Activated naive CD8-positive, alpha-beta T cell treated with anti-CD3 and anti-CD28 coated beads, Interleukin-2, amount 50 U/mL, for 24 hours (primary cell): ENCODE data around the gene PCDHGA1.

Experiments used
- ATAC-seq: fragments of 150-1000 bp; cut with Tn5 transposase; one replicate; pipeline ENCODE4 v1.10.0; 2021
- DNase-seq: peaks from one replicate; pipeline ENCODE4 v3.0.0; 2021
- H3K27ac Mint-ChIP-seq: one replicate; pipeline ENCODE4 v1.8.0; 2021; ENCODE audit warnings: mild to moderate bottlenecking, mixed read lengths
- H3K27me3 Mint-ChIP-seq: one replicate; pipeline ENCODE4 v1.8.0; 2021; ENCODE audit warnings: mixed read lengths
- H3K36me3 Mint-ChIP-seq: one replicate; pipeline ENCODE4 v1.8.0; 2021; ENCODE audit warnings: low read depth, mixed read lengths
- H3K4me1 Mint-ChIP-seq: one replicate; pipeline ENCODE4 v1.8.0; 2021; ENCODE audit warnings: mixed read lengths
- H3K4me3 Mint-ChIP-seq: one replicate; pipeline ENCODE4 v1.8.0; 2021; ENCODE audit warnings: mild to moderate bottlenecking, moderate library complexity, mixed read lengths
- H3K9me3 Mint-ChIP-seq: one replicate; pipeline ENCODE4 v1.8.0; 2021; ENCODE audit warnings: mixed read lengths

The PCDHGA1 gene

DNA sequence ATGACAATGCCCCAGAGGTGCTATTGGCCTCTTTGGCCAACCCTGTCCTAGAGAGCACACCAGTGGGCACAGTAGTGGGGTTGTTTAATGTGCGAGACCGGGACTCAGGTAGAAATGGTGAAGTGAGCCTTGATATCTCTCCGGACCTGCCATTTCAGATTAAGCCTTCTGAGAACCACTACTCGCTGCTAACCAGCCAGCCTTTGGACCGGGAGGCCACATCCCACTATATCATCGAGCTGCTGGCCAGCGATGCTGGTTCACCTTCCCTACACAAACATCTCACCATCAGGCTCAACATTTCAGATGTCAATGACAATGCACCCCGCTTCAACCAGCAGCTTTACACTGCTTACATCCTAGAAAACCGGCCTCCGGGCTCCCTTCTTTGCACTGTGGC, 160.0 kb downstream of the PCDHGA1 start:
- no peak for DNase-seq
- peaks cover 84% of the 10 kb centered on the region for H3K27me3 Mint-ChIP-seq
- H3K4me1 Mint-ChIP-seq: peaks cover 5% of the 10 kb centered on the region
- no peak for ATAC-seq
- H3K9me3 Mint-ChIP-seq: no peaks in the 10 kb centered on the region
- no peak overlapping the region for H3K27ac Mint-ChIP-seq
- no peaks in the 10 kb centered on the region for H3K36me3 Mint-ChIP-seq
- H3K4me3 Mint-ChIP-seq: no peak overlapping the region

DNA sequence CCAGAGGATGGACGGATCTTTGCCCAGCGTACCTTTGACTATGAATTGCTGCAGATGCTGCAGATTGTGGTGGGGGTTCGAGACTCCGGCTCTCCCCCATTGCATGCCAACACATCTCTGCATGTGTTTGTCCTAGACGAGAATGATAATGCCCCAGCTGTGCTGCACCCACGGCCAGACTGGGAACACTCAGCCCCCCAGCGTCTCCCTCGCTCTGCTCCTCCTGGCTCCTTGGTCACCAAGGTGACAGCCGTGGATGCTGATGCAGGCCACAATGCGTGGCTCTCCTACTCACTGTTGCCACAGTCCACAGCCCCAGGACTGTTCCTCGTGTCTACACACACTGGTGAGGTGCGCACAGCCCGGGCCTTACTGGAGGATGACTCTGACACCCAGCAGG, 160.5 kb downstream of the PCDHGA1 start:
- peaks cover 84% of the 10 kb centered on the region for H3K27me3 Mint-ChIP-seq
- H3K27ac Mint-ChIP-seq: no peak overlapping the region
- H3K4me3 Mint-ChIP-seq: no peak overlapping the region
- H3K4me1 Mint-ChIP-seq: peaks cover 9% of the 10 kb centered on the region
- no peaks in the 10 kb centered on the region for H3K9me3 Mint-ChIP-seq
- no peak for ATAC-seq
- H3K36me3 Mint-ChIP-seq: no peaks in the 10 kb centered on the region
- no peak for DNase-seq

DNA sequence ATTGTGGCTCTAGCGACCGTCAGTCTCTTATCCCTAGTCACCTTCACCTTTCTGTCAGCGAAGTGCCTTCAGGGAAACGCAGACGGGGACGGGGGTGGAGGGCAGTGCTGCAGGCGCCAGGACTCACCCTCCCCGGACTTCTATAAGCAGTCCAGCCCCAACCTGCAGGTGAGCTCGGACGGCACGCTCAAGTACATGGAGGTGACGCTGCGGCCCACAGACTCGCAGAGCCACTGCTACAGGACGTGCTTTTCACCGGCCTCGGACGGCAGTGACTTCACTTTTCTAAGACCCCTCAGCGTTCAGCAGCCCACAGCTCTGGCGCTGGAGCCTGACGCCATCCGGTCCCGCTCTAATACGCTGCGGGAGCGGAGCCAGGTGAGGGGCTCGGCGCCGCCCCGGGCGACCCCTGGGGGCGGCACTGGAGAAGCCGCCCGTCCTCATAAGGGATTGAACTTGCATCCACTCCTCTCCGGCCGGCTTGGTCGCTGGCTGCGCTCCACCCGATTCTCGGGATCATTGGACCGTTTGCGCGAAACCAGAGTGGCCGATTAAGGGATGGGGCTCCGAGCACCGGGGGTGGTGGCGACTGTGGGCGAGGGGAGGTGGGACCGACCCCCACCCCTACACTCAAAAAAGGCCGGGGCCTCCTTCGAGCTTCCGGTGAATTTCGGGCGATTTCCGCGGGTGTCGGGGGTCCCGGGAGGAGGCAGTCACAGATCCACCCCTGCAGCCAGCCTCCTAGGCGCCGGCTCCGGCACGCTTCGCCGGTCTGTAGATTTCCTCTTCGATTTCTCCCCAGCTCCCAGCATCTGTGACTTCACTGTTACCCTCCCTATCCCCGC, 161.2 kb downstream of the PCDHGA1 start:
- Mint-ChIP-seq H3K27me3 (peaks cover 79% of the 10 kb centered on the region), H3K4me3 (peak overlapping the region; percentile 55), H3K4me1 (peaks cover 9% of the 10 kb centered on the region), H3K27ac (no peak overlapping the region), H3K9me3 (no peaks in the 10 kb centered on the region), H3K36me3 (no peaks in the 10 kb centered on the region)
- DNase-seq (no peak), ATAC-seq (no peak)

DNA sequence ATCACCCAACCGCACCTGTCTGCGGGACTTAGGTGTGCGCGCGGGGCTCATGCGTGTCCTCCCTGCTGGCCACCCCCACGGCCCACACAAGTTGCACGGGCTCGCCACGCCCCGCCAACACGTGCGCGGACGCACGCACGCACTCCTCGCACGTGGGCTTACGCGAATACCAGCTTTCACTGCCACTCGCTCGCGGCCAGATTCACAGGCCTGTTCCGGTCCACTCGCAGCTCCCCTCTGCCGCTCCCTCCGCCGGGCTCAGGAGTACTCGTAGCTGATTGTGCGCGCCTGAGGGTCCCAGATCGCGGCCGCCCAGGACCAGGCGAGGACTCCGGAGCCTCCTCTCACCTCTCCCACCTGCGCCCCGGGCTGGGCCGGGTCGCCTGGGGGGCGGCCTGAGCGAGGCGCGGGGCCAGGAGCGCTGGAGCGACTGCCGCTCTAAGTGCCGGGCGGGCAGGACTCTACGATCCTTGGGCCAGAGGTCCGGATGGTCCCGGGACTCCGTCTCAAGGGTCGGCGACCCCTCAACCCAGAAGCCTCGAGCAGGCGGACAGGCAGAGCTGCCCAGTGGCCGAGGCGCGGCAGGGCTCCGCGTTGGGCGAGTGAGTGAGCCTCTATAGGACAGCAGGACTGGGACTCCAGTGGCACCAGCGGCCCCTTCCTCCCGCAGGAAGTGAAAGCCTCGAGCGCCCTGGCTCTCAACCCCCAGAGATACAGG, 162.0 kb downstream of the PCDHGA1 start:
- no peak overlapping the region for H3K27ac Mint-ChIP-seq

GRCh38 chr5:141493500-141494422, 163.4 kb downstream of the PCDHGA1 start:
- peaks cover 61% of the 10 kb centered on the region for H3K27me3 Mint-ChIP-seq
- DNase-seq (no peak), ATAC-seq (no peak)
- no peak overlapping the region for H3K4me3 Mint-ChIP-seq
- H3K36me3 Mint-ChIP-seq: no peaks in the 10 kb centered on the region
- H3K27ac Mint-ChIP-seq: no peak overlapping the region
- H3K9me3 Mint-ChIP-seq: no peaks in the 10 kb centered on the region
- H3K4me1 Mint-ChIP-seq: peaks cover 9% of the 10 kb centered on the region

More for the DNA sequence above, 162.0 kb downstream of the PCDHGA1 start:
- no peaks in the 10 kb centered on the region for H3K36me3 Mint-ChIP-seq
- H3K4me1 Mint-ChIP-seq: peaks cover 9% of the 10 kb centered on the region
- H3K9me3 Mint-ChIP-seq: no peaks in the 10 kb centered on the region
- H3K4me3 Mint-ChIP-seq: peak overlapping the region; percentile 55
- DNase-seq (peak; percentile 29), ATAC-seq (peak; percentile 9)
- H3K27me3 Mint-ChIP-seq: peaks cover 71% of the 10 kb centered on the region

GRCh38 chr5:141494761-141495452, 164.6 kb downstream of the PCDHGA1 start:
- Mint-ChIP-seq H3K9me3 (no peaks in the 10 kb centered on the region), H3K4me3 (no peak overlapping the region), H3K27ac (no peak overlapping the region), H3K27me3 (peaks cover 58% of the 10 kb centered on the region), H3K4me1 (peaks cover 9% of the 10 kb centered on the region), H3K36me3 (no peaks in the 10 kb centered on the region)
- no peak for ATAC-seq
- no peak for DNase-seq

DNA sequence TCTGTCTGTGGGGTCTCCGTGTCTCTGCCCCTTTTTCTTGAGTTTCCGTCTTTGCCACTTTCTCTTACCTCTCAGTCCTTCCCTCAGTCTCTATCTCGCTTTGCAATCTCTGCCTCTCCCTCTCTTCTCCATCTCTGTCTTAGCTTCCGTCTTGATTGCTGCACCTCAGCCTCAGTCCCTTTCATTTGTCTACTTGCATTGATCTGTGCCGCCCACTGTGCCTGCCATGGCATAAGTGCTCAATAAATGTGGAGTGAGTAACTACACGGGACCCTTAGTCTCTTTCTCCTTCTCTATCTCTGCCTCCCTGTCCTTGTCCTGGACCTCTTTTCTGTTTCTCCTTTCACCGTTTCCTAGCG, 165.1 kb downstream of the PCDHGA1 start:
- no peak for ATAC-seq
- Mint-ChIP-seq H3K27me3 (peaks cover 54% of the 10 kb centered on the region), H3K27ac (no peak overlapping the region), H3K36me3 (no peaks in the 10 kb centered on the region), H3K4me3 (no peak overlapping the region), H3K4me1 (peaks cover 9% of the 10 kb centered on the region), H3K9me3 (no peaks in the 10 kb centered on the region)
- no peak for DNase-seq

GRCh38 chr5:141496038-141496437, 165.7 kb downstream of the PCDHGA1 start:
- DNase-seq (no peak), ATAC-seq (no peak)
- Mint-ChIP-seq H3K27ac (no peak overlapping the region), H3K4me1 (peaks cover 9% of the 10 kb centered on the region), H3K4me3 (no peak overlapping the region), H3K36me3 (no peaks in the 10 kb centered on the region), H3K27me3 (peaks cover 48% of the 10 kb centered on the region), H3K9me3 (no peaks in the 10 kb centered on the region)

DNA sequence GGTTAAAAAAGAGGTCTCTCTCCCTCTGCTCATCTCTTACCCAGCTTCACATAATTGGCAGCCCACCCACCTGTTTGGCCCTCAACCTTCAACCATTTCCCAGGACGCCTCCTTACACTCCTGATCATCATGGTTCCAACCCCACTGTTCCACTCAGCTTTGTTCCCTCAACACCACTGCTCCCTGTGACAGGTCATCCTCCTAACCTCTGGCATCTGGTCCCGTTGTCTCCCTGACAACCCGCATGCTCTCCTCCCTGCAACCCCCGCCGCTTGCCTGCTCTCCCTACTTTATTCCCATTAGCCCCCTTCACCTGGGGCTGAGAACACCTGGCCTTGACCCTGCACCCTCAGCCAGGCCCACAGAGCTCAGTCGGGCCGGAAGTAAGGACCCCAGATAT, 171.4 kb downstream of the PCDHGA1 start:
- H3K4me1 Mint-ChIP-seq: no peaks in the 10 kb centered on the region
- H3K27me3 Mint-ChIP-seq: peaks cover 10% of the 10 kb centered on the region
- H3K27ac Mint-ChIP-seq: no peak overlapping the region
- H3K9me3 Mint-ChIP-seq: no peaks in the 10 kb centered on the region
- no peaks in the 10 kb centered on the region for H3K36me3 Mint-ChIP-seq
- no peak for DNase-seq
- H3K4me3 Mint-ChIP-seq: no peak overlapping the region
- no peak for ATAC-seq

- no peaks in the 10 kb centered on the region for H3K9me3 Mint-ChIP-seq
- no peak overlapping the region for H3K4me3 Mint-ChIP-seq
- DNase-seq: no peak
- no peaks in the 10 kb centered on the region for H3K36me3 Mint-ChIP-seq
- no peak for ATAC-seq
- H3K27me3 Mint-ChIP-seq: peaks cover 10% of the 10 kb centered on the region
- no peaks in the 10 kb centered on the region for H3K4me1 Mint-ChIP-seq
- H3K27ac Mint-ChIP-seq: no peak overlapping the region
Observed at GRCh38 chr5:141503681-141504080, 173.4 kb downstream of the PCDHGA1 start.

- Mint-ChIP-seq H3K27ac (no peak overlapping the region), H3K27me3 (peaks cover 6% of the 10 kb centered on the region)
- no peak for DNase-seq
Observed at GRCh38 chr5:141504216-141504615, 173.9 kb downstream of the PCDHGA1 start.

GRCh38 chr5:141506381-141507155, 176.3 kb downstream of the PCDHGA1 start:
- H3K4me3 Mint-ChIP-seq: no peak overlapping the region
- H3K27me3 Mint-ChIP-seq: peaks cover 5% of the 10 kb centered on the region
- DNase-seq (no peak), ATAC-seq (no peak)
- no peaks in the 10 kb centered on the region for H3K9me3 Mint-ChIP-seq
- peaks cover 11% of the 10 kb centered on the region for H3K4me1 Mint-ChIP-seq
- H3K36me3 Mint-ChIP-seq: no peaks in the 10 kb centered on the region
- H3K27ac Mint-ChIP-seq: no peak overlapping the region

More at GRCh38 chr5:141504216-141504615, 173.9 kb downstream of the PCDHGA1 start:
- ATAC-seq: no peak
- H3K4me3 Mint-ChIP-seq: no peak overlapping the region
- no peaks in the 10 kb centered on the region for H3K9me3 Mint-ChIP-seq
- H3K4me1 Mint-ChIP-seq: peaks cover 4% of the 10 kb centered on the region
- H3K36me3 Mint-ChIP-seq: no peaks in the 10 kb centered on the region

DNA sequence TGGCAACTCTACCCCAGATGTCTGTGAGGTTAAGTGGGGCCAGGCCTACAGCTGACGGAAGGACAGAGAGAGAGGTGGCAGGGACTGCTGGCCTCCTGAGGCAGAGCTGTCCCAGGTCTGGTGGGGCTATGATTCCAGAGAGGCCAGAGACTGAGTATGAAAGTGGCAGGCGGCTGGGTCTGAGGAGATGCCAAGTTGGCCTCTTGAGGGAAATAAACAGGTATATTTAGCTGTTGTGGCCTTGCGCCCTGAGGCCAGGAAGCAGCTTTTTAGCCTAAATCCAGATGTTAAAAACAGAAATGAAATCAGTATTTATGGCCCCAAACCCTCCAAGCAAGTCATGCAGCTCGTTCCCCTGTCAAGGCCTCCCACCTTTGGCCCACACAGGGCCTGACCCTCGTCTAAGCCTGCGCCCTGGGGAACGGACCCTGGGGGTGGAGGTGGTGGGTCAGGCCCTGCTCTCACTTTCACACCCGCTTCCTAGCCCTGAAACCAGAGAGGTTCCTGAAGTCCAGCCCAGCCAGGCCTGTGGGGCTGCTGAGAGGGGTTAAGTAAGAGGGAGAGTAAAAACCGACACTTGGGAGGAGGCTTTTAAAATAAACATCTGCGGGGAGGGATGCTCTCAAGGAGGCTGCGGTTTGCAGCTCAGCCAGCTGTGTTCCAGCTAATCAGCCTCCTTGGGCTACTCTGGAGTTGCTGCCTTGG, 177.2 kb downstream of the PCDHGA1 start:
- Mint-ChIP-seq H3K9me3 (no peaks in the 10 kb centered on the region), H3K4me1 (peaks cover 16% of the 10 kb centered on the region), H3K27me3 (peaks cover 3% of the 10 kb centered on the region), H3K36me3 (no peaks in the 10 kb centered on the region), H3K4me3 (no peak overlapping the region), H3K27ac (no peak overlapping the region)
- DNase-seq: no peak
- ATAC-seq: no peak
